ENCODE measurements around the gene MYBBP1A.

- TF ChIP-seq POLR2A (IDR thresholded peaks at IDR 0.05) (no peak), CTCF (IDR thresholded peaks at IDR 0.05) (no peak)
Observed at GRCh38 chr17:4506175-4506813, 48.9 kb downstream of the MYBBP1A start.
